Nephron (organoid): ENCODE results near the gene CTSH.

ENCODE experiments used
- H3K27ac Mint-ChIP-seq, 3 experiments: 2 replicates each; pipeline ENCODE4 v1.8.0; 2020; ENCODE audit warnings: mixed read lengths in 3 of 3, mild to moderate bottlenecking in 2 of 3, moderate library complexity in 1 of 3
- H3K27me3 Mint-ChIP-seq: 2 replicates; pipeline ENCODE4 v1.8.0; 2021; ENCODE audit warnings: low read depth, mild to moderate bottlenecking, moderate library complexity, mixed read lengths
- H3K36me3 Mint-ChIP-seq: 2 replicates; pipeline ENCODE4 v1.8.0; 2020; ENCODE audit warnings: low read depth, mixed read lengths
- H3K4me1 Mint-ChIP-seq: 2 replicates; pipeline ENCODE4 v1.8.0; 2020; ENCODE audit warnings: mixed read lengths
- H3K4me3 Mint-ChIP-seq, 3 experiments: 2 replicates each; pipeline ENCODE4 v1.8.0; 2020; ENCODE audit warnings: mild to moderate bottlenecking in 3 of 3, mixed read lengths in 3 of 3, moderate library complexity in 2 of 3
- H3K9me3 Mint-ChIP-seq: 2 replicates; pipeline ENCODE4 v1.8.0; 2020; ENCODE audit warnings: mixed read lengths
- CTCF ChIP-seq, 3 experiments: fragments of 200-600 bp; sonication (generic); IDR thresholded peaks; one replicate each; pipeline ENCODE4 v1.5.0; 2021; ENCODE audit warnings: antibody characterized with exemption in 3 of 3; ENCODE audit not compliant: unreplicated experiment in 3 of 3

The CTSH gene

GRCh38 chr15:78991476-78991875 is 46.6 kb upstream of the CTSH start:
- no peaks in the 10 kb centered on the region for H3K9me3 Mint-ChIP-seq
- peak overlapping the region in 1 of 3 experiments; percentile 17 for H3K27ac Mint-ChIP-seq
- H3K4me1 Mint-ChIP-seq, result peaks cover 14% of the 10 kb centered on the region
- no peak overlapping the region for H3K4me3 Mint-ChIP-seq
- H3K36me3 Mint-ChIP-seq, result no peaks in the 10 kb centered on the region
- no peak for TF ChIP-seq CTCF (IDR thresholded peaks at IDR 0.05; ENCODE audit: unreplicated experiment in 3 of 3)
- H3K27me3 Mint-ChIP-seq, result peaks cover 9% of the 10 kb centered on the region

GRCh38 chr15:78990278-78990677 is 45.4 kb upstream of the CTSH start:
- TF ChIP-seq CTCF (IDR thresholded peaks at IDR 0.05; ENCODE audit: unreplicated experiment in 3 of 3), result no peak
- Mint-ChIP-seq H3K27me3 (peaks cover 4% of the 10 kb centered on the region), H3K4me1 (peaks cover 14% of the 10 kb centered on the region), H3K27ac (no peak overlapping the region), H3K4me3 (no peak overlapping the region), H3K9me3 (no peaks in the 10 kb centered on the region), H3K36me3 (no peaks in the 10 kb centered on the region)

GRCh38 chr15:78989701-78990240 is 44.9 kb upstream of the CTSH start:
- Mint-ChIP-seq H3K36me3 (no peaks in the 10 kb centered on the region), H3K4me1 (peaks cover 14% of the 10 kb centered on the region), H3K27ac (peak overlapping the region in 2 of 3 experiments; percentile 6 to 60), H3K9me3 (no peaks in the 10 kb centered on the region), H3K27me3 (peaks cover 4% of the 10 kb centered on the region), H3K4me3 (no peak overlapping the region)
- TF ChIP-seq CTCF (IDR thresholded peaks at IDR 0.05; ENCODE audit: unreplicated experiment in 3 of 3), result no peak

- Mint-ChIP-seq H3K4me1 (peaks cover 14% of the 10 kb centered on the region), H3K9me3 (no peaks in the 10 kb centered on the region), H3K27me3 (peaks cover 4% of the 10 kb centered on the region), H3K4me3 (no peak overlapping the region), H3K36me3 (no peaks in the 10 kb centered on the region), H3K27ac (peak overlapping the region; percentile 90 to 99 (median 94))
- no peak for TF ChIP-seq CTCF (IDR thresholded peaks at IDR 0.05; ENCODE audit: unreplicated experiment in 3 of 3)
Measured at GRCh38 chr15:78988361-78988911, 43.6 kb upstream of the CTSH start.

DNA sequence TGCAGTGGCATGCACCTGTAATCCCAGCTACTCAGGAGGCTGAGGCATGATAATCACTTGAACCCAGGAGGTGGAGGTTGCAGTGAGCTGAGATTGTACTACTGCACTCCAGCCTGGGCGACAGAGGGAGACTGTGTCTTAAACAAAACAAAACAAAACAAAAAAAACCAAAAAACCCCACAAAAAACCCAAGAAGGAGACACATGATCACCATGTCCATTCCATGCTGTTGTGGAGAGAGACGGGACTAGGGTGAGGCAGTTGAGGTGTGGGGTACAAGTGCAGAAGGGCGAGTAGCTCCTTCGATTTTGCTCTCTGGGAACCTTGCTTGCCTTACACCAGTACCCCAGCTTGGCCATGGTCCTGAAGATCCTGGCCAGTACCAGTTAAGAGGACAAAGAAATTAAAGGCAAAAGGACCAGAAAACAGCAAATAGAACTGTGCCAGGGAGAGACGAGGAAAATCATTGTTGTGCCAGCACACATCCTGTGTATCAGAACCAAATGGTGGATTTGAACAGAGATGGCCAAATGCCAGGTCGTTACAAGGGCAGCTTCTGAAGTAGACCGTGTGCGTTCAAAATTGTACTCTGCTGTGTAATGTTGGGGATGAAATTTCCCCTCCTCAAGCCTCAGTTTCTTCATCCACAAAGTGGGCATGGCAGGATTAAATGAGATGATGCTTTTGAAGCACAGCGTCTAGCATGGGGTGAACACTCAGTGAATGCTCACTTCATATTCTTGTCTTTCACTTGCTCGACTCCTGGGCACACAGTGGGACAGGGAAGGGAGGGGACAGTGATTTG is 42.9 kb upstream of the CTSH start:
- no peak overlapping the region for H3K4me3 Mint-ChIP-seq
- no peaks in the 10 kb centered on the region for H3K36me3 Mint-ChIP-seq
- H3K27ac Mint-ChIP-seq, result peak overlapping the region; percentile 90 to 99 (median 94)
- H3K27me3 Mint-ChIP-seq, result peaks cover 4% of the 10 kb centered on the region
- no peak for TF ChIP-seq CTCF (IDR thresholded peaks at IDR 0.05; ENCODE audit: unreplicated experiment in 3 of 3)
- no peaks in the 10 kb centered on the region for H3K9me3 Mint-ChIP-seq
- peaks cover 14% of the 10 kb centered on the region for H3K4me1 Mint-ChIP-seq
